GM19043 (cell line): ENCODE data around the gene SGMS2.

Source experiments
- ATAC-seq: cut with Tn5 transposase; IDR thresholded peaks from one replicate; pipeline ENCODE4 v1.9.1; 2021; ENCODE audit warnings: low read depth; ENCODE audit not compliant: unreplicated experiment

Gene SGMS2

DNA sequence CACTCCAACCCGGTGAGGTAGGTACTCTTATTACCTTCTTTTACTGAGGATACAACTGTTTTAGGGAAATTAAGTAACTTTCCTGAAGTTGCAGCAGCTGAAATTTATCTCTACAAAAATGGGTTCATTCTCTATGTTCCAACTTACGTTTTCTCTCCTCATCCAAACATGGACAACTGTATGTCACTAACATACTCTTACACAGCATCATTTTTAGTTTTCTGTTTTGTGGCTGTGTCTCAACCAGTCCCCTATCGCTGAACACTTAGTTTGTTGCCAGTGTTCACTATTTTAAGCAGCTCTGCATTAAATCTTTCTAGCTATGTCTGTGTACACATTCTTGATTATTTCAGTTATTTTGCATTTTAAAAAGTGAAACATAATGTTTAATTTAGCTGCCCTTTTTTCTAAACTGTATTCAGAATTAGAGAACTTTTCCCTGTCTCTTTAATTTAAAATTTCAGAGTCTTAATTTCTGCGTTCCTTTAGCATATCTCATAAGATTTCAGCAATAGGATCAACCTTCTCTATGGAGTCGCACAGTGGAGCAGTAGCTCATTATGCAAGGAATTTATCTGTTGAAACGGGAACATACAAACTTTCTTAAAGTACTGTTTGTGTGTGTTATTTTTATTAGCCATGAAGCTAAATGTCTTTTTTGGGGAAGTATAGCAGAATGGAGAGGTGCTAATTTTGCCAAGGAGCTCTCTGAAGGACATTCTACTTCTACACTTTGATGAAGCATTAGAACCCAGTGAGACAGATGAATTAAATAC lies 3.8 kb downstream of the SGMS2 start:
- no peak for ATAC-seq

DNA sequence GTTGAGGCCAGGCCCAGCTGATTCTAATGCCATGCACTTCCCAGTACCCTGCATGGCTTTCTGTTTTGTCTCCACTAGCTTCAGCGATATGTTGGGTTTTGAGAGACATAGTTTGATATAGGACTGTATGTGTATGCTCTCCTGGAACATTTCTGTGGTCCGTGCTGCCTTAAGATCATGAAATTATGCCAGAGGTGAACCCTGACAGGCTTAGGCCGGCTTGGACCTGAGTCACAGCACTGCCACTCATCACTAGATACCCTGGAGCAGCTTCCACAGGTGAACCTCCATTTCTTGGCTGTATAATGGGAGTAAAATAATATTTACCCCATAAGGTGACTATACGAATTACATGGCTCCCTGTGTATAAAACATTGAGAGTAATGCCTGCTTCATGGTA lies 6.4 kb downstream of the SGMS2 start:
- ATAC-seq = no peak

DNA sequence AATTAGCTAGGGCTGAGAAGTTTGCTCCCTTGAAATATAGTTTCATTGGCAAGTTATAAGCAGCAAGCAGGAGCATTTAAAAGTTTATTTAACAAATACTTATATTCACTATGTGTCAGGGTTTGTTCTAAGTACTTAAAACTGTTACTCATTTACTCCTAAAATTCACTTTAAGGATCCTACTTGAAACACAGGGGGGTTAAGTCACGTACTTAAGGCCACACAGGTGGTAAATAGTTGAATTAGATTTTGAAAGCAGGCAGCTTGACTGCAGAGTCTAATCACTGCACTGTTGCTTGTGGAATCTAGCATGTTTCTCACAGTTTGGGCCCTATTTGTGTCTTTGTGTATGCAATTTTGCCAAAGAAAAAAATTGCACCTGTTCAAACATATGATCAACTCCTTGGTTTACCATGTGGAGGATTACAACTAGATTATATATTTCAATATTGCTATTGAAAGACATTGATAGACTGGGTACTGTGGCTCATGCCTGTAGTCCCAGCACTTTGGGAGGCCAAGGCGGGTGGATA lies 7.6 kb downstream of the SGMS2 start:
- ATAC-seq = no peak

DNA sequence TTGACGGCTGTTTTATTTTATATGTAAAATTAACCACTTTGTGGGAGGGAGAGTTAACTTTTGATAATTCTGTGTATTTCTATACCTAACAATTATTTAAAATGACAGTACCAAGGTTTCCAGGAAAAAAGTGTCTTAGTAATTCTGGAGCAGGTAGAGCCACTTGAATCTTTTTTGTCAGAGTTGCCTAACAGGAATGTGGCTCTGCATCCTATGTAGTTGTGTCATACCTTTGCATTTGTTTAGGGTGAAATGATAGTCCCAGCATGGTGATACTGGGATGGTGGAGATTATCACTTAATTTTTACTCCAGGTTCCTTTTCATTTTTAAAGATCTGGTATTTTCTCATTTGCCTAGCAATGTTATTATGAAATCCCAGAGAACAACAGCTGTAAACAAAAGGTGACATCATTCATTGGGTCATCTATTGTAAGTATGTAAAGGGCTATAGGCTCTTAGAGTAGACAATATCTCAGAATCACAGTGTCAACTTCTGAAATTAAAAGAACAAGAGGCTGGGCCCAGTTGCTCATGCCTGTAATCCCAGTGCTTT lies 9.6 kb downstream of the SGMS2 start:
- ATAC-seq = no peak

DNA sequence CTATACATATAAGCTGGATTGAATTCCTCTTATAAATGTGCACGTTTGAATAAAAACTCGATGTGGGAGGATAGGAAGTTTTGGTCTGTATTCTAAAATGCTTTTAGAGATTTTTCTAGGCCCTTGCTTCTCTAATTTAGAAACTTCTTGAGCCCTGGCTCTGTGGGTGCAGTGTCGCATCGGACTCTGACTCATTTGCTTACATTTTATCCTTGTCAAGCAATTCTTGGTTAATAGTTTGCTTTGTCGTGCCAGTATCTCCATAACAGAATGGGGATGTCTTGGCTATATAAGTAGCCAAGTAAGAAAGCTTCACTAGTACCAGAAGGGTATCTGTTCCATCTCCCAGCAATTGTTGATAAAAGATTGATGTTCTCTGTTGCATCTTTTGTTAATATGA lies 10.7 kb downstream of the SGMS2 start:
- no peak for ATAC-seq

DNA sequence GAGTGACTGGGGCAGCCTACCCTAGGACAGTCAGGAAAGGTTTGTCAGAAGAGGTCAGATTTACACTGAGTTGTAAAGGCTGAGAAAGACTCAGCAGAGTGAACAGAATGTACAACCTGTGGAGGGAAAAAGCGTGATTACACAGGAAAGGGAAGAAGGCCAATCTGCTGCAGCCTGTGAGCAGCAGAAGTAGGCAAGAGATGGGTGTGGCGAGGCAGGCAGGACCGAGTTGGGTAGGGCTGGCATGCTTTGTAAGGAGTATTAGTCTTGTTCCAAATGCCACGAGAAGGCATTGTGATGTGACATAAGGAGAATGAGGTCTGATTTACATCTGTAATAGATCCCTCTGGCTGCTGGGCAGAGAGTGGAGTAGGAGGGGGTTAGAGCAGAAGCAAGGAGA lies 12.6 kb downstream of the SGMS2 start:
- ATAC-seq = no peak

DNA sequence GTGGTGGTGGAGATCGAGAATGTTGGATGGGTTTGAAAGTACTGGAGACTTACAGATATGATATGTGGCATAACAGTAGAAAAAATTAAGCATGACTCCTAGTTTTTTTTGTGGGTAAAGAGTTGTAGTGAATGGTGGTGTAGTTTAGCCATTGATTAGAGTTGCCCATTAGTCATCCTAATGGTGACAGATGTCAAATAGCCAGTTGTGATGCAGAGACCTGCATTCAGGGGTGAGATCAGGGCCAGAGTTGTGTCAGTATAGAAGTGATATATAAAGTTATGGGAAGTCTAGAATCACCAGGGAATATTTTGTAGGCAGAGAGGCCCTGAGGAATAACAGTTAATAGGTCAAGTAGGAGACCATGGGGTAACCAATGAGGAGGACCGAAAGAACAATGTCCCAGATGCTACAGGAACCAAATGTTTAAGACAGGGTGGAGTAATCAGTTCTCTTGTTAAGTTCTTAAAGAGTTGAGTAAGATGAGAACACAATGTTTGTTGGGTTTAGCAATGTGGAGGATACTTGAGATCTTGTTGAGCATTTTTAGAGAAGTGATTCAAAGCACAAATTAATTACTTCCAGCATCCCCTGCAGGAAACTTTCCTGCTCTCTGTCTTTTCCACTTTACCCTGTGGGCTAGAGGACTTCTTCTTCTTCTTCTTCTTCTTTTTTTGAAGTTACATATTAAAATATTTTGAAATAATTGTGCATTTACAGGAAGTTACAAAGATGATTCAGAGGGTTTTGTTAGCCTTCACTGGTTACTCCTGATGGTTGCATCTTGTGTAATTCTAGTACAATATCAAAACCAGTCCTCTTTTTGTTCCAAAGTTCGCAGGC lies 13.3 kb downstream of the SGMS2 start:
- no peak for ATAC-seq

DNA sequence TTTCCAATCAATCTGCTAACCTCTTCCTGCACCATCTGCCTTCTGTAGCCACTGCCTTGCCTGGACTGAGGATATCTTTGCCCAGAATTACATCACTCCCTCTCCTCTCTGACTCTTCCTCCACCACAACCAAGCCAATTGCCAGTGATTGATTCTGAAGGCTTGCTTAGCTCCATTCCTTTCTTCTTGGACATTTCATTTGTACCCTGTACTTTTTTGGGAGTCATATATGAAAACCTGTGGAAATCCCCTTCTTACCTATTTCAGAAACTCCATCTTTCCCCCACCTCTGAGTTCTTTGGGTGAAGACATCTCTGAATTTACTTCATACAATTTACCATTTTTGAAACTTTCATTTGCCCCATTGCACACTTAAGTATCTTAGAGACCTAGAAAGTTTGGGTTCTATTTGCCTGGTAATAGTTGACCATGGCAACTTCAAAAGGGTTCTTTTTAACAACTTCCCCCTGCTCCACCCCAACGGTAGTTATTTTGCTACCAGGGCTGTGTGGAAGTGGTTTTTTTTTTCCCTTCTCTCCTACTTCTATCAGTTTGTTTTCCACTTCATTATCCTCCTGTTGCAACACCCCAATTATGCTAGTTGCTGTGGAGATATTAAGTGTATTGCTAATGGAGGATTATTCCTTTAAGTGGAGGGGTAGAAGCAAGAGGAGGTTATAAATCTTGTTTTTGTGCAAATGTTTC lies 14.3 kb downstream of the SGMS2 start:
- ATAC-seq = no peak

DNA sequence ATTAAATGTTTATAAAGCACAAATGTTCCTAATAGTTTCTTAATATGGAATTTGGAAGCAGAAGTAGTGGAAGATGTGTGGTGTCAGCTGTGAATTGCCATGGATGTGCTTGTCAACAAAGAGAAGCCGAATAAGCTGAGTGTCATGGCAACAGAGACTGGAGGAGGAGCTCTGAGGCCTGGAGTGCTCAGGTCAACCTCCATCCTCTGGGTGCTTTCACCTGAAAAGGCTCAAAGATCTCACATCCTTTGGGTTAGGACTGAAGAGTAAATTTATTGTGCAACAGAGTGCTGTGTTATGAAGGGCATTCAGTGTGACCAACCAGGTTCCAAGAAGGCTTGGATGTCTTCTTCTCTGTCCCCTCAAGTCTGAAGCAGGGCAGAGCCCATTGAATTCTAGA lies 18.7 kb downstream of the SGMS2 start:
- ATAC-seq = no peak

DNA sequence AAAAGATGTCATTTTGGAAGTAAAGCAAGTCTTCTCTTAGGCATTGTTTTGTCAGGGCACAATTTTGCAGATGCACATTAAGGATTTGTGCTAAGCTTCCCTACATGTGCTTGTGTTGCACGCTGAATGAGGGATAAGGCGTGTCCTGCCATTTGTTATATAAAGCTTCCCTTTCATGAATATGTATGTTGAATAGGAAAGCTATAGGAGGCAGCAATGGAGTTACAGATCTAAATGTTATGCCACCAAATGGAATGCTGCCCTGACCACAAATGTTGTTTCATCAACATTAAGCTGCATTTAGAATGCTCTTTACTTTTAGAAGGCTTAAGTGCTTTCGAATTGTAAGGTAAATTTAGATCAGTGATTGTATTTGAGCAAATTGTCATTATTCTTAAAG lies 20.9 kb downstream of the SGMS2 start:
- no peak for ATAC-seq

DNA sequence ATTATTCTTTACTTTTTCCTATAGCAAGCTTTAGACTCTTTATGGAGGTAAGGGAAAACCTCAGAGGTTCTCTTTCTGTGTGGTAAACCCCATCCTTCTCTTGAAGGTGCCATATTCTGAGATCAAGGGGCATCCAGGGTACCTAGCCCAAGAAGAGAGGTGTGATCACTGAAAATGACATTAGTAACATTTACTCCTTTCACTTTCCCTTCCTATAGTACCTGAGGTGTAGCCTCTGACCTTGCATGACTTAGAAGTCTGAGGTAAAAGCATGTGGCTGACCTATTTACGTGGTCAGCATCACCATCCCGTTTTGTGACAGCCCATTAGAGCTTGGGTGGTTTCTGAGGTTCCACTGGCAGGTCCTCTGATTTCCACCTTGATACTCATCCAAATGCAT lies 25.7 kb downstream of the SGMS2 start:
- ATAC-seq = peak; percentile 58

DNA sequence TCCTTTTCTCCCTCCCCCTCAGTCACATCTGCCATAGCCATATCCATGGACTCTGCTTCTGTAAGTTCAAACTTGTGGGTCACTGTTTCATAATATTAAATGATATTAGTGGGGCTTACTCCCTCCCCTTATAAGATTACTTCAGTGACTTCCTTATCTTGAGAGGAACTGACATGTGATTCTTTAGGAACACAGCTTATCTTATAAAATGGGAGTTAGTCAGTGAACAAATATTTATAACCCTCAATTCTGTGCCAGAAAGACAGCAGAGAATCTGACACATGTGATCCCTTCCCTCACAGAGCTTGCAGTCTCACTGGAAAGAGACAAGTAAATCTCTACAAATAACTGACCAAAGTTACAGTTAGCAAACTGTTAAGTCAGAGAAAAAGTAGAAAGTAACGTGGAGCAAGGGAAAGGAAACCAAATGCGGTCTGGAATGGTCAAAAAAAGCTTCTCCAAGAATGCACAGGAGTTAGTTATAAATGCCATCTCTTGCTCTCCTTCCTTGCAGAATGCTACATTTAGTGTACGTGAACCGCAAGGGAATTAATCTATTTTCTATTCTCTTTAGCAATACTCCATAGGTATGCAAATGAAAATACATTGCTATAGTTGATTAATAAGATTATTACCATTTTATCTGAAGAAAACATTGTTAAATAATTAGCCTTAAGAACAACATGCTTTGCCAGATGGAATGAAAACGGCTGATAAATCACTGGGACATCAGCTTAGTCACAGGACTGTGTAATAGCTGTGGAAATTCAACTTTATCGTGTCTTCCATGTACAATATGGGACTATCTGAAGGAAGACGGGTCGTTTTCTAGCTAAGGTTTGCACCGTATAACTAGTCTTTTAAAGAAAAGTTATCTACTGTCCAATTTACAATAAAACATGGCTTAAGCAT lies 29.0 kb downstream of the SGMS2 start:
- ATAC-seq = no peak

DNA sequence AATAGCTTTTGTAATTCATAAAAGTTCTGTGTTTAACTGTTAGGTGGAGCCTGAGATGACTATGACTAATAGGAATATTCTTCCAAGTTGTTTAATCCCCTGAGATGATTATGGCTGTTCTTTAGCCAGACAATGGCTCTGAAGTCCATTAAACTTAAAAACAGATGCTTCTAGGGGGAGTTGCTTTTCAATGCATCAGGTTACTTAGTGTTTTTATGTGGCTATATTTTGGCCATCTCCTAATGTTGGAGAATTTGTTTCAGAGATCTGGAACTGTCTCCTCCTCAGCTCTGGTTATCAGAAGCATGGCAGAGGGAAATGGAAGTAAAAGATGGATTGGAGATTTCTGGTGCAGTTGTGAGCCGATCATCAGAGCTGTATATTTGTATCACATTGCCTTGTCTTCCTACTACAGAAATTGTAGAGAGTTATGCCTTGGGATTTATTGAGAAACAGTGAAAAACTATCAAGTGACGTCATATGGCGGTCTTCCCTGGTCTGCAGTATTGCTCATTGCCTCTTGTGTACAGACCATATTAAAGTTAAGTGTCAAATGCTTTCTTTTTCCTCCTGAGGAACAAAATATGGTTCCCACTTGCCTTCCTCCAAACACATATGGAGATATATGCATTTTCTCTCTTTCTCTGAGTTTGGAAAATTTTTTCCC lies 29.8 kb downstream of the SGMS2 start:
- ATAC-seq = no peak

DNA sequence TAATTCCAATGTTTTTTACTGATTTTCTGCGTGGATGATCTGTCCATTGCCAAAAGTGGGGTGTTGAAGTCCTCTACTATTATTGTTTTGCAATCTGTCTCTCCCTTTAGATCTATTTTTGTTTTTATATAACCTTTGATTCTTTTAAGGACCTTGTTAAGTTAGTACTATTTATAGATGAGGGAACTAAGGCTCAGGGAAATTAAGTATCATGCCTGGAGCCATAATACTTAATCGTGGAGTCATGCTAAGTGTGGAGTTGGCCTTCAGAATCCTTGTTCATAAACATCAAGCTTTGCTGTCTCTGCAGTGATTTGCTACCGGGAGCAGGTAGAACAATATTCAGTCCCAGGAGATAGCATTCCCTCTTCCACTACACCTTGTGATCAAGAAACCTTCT lies 31.0 kb downstream of the SGMS2 start:
- ATAC-seq = no peak

DNA sequence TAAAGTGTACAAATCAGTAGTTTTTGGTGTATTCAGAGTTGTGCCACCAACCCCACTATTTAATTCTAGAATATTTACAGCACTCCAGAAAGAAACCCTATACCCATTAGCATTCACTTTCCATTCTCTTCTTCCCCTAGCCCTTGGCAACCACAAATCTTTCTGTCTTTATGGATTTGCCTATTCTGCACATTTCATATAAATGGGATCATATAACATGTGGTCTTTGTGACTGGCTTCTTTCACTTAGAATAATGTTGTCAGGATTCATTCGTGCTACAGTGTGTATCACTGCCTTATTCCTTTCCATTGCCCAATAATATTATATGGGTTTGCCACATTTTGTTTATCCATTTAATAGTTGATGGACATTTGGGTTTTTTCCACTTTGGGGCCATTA lies 32.2 kb downstream of the SGMS2 start:
- no peak for ATAC-seq

DNA sequence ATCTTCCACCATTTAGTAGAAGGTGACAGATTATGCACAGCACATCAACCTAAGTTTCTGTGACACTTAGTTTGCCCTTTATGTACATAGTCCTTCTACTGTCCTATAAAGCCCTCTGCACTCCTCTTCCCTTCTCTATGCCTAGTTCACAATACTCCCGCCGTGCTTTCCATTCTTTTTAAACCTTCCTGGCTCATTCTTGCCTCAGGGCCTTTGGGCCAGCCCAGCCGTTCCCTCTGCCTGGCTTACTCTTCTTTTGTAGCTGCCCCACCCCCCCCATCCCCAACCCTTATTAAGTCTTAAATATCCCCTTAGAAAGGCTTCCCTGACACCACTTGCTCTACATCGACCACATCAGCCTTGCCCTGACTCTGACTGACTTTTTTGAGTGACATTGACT lies 33.0 kb downstream of the SGMS2 start:
- ATAC-seq = no peak

DNA sequence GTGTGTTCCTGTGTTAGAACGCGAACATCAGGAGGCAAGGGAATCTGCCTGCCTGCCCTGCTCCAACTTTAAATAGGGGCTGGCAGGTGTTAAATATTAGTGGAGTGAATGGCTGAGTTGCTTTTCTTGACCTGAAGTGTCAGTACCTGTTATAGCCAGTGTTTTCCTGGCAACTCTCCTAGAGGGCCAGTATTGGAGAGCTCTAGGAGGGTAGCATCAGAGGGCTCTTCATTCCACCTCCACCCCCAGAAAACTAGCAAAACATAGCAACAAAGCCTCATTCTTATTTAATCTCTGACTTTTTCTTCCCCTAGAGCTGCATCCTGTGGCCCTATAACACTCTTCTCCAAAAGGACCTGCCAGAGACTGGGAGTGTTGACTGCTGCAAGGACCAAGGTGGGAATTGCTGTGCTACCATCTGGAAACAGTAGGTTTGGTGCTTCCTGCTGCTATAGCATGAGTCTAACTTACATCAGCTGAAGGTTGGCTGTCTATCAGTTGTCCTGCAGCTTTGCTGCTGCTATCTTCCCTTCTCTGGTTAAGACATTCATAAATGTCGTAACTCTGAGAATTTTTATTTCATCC lies 33.5 kb downstream of the SGMS2 start:
- ATAC-seq = no peak

DNA sequence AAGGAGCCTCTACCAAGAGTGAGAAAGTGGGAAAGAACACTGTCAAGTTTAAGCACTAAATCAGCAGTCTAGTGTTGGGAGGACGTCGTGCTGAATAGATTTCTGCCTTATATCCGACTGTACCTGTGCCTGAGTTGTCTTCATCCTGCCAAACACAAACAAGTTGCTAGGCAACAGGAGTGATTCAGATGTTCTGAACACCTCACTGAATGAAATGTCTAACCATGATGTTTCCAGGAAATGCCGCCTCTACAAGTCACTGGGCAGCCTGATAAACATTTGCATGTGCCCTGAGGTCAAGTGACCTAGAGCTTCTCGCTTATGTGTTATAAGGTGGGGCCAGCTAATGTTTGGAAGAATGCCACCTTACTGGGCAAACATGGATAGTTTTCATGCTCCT lies 37.9 kb downstream of the SGMS2 start:
- ATAC-seq = no peak

DNA sequence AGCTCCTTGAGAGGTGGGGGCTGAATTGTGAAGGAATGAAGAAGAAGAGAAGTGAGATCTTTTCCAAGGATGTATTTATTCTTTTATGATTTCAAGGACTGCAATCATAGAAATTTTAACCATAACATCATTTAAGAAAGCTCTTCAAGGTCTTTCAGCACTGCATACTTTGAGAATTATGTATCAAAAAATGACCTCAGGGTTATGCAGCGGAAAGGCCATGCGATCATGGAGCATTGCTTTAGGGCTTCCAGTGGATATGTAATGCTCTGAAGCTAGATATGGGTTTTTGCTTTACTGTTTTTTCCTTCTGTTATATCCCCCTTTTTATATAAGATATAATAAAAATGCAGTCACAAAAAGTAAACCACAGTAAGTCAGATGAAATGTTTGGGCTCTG lies 38.7 kb downstream of the SGMS2 start:
- ATAC-seq = no peak
